GM12865 (cell line): ENCODE results near the gene MYBL2.

Source experiments
- DNase-seq: peaks from one replicate; pipeline ENCODE4 v3.0.0; 2010; ENCODE audit warnings: low read depth
- H3K4me3 ChIP-seq: 2 replicates; pipeline ENCODE4 v1.5.1; 2011; ENCODE audit warnings: mild to moderate bottlenecking, low read depth, low read length, control low read depth
- CTCF ChIP-seq: IDR thresholded peaks from 2 replicates; pipeline ENCODE4 v1.5.1; 2011; ENCODE audit warnings: low read length, control low read depth, low read depth, inconsistent platforms; ENCODE audit not compliant: insufficient read depth; ENCODE audit errors: missing control alignments

The MYBL2 gene

GRCh38 chr20:43699941-43700565, 33.1 kb downstream of the MYBL2 start:
- no peak for TF ChIP-seq CTCF
- no peak for DNase-seq

GRCh38 chr20:43700627-43701026, 33.7 kb downstream of the MYBL2 start:
- no peak for TF ChIP-seq CTCF
- DNase-seq, result no peak
- H3K4me3 ChIP-seq, result no peak overlapping the region

More at GRCh38 chr20:43699941-43700565, 33.1 kb downstream of the MYBL2 start:
- H3K4me3 ChIP-seq, result no peak overlapping the region

GRCh38 chr20:43702502-43702901, 35.6 kb downstream of the MYBL2 start:
- H3K4me3 ChIP-seq, result no peak overlapping the region
- no peak for DNase-seq
- TF ChIP-seq CTCF, result no peak

- no peak for TF ChIP-seq CTCF
- DNase-seq, result peak; percentile 79
- no peak overlapping the region for H3K4me3 ChIP-seq
Measured at GRCh38 chr20:43710370-43711044, 43.6 kb downstream of the MYBL2 start.

- DNase-seq, result peak; percentile 37
- no peak for TF ChIP-seq CTCF
- H3K4me3 ChIP-seq, result no peak overlapping the region
Measured at GRCh38 chr20:43711098-43711654, 44.3 kb downstream of the MYBL2 start.

GRCh38 chr20:43715044-43715443, 48.1 kb downstream of the MYBL2 start:
- no peak overlapping the region for H3K4me3 ChIP-seq
- TF ChIP-seq CTCF, result no peak
- DNase-seq, result no peak
